Fibroblast of skin of right biceps (primary cell): ENCODE results near the gene CA4.
"Not testable (repeated sequence)": the region's sequence is repeated elsewhere in the genome, so short reads cannot be mapped to it uniquely, and the experiment has no call there.

Experiments
- DNase-seq: peaks from one replicate; pipeline ENCODE4 v3.0.0-alpha.2; 2013

The CA4 gene

GRCh38 chr17:60149691-60150582 is at the start of gene CA4:
CA4 (plus strand) TSS chr17:60149973; CDS start chr17:60150035, 62 bp downstream.
- DNase-seq, result no peak

- not testable (repeated sequence) for DNase-seq
Measured at GRCh38 chr17:60100577-60100976, 49.2 kb upstream of the CA4 start.

- not testable (repeated sequence) for DNase-seq
Measured at GRCh38 chr17:60102015-60102631, 47.6 kb upstream of the CA4 start.

- peak; percentile 68 for DNase-seq
Measured at GRCh38 chr17:60102632-60103096, 47.1 kb upstream of the CA4 start.

GRCh38 chr17:60103957-60104356 is 45.8 kb upstream of the CA4 start:
- no peak for DNase-seq

- peak; percentile 36 for DNase-seq
Measured at GRCh38 chr17:60106340-60107059, 43.3 kb upstream of the CA4 start.

- peak; percentile 58 for DNase-seq
Measured at GRCh38 chr17:60107526-60108257, 42.1 kb upstream of the CA4 start.

- DNase-seq, result not testable (repeated sequence)
Measured at GRCh38 chr17:60108309-60108708, 41.5 kb upstream of the CA4 start.

- no peak for DNase-seq
Measured at GRCh38 chr17:60108712-60109111, 41.1 kb upstream of the CA4 start.

- no peak for DNase-seq
Measured at GRCh38 chr17:60109161-60109560, 40.6 kb upstream of the CA4 start.

- DNase-seq, result no peak
Measured at GRCh38 chr17:60110586-60110985, 39.2 kb upstream of the CA4 start.

GRCh38 chr17:60111661-60112060 is 38.1 kb upstream of the CA4 start:
- not testable (repeated sequence) for DNase-seq

GRCh38 chr17:60115364-60115763 is 34.4 kb upstream of the CA4 start:
- not testable (repeated sequence) for DNase-seq

- DNase-seq, result not testable (repeated sequence)
Measured at GRCh38 chr17:60116196-60116595, 33.6 kb upstream of the CA4 start.

GRCh38 chr17:60119162-60119561 is 30.6 kb upstream of the CA4 start:
- not testable (repeated sequence) for DNase-seq

- DNase-seq, result not testable (repeated sequence)
Measured at GRCh38 chr17:60119807-60120748, 29.7 kb upstream of the CA4 start.

- DNase-seq, result no peak
Measured at GRCh38 chr17:60127068-60128064, 22.4 kb upstream of the CA4 start.

- DNase-seq, result no peak
Measured at GRCh38 chr17:60128171-60128859, 21.5 kb upstream of the CA4 start.

- no peak for DNase-seq
Measured at GRCh38 chr17:60129164-60129563, 20.6 kb upstream of the CA4 start.
